GM18511 (cell line): ENCODE data around the gene NOL4.

ENCODE experiments used
- ATAC-seq: cut with Tn5 transposase; IDR thresholded peaks from one replicate; pipeline ENCODE4 v1.9.1; 2021; ENCODE audit warnings: mild to moderate bottlenecking, moderate library complexity; ENCODE audit not compliant: unreplicated experiment

Gene NOL4

GRCh38 chr18:34194239-34194638, 30.5 kb downstream of the NOL4 start:
- no peak for ATAC-seq

- ATAC-seq, result no peak
Observed at GRCh38 chr18:34189656-34190435, 34.9 kb downstream of the NOL4 start.
